Measurements from ENCODE around the gene RAD51AP1.

Gene RAD51AP1

DNA sequence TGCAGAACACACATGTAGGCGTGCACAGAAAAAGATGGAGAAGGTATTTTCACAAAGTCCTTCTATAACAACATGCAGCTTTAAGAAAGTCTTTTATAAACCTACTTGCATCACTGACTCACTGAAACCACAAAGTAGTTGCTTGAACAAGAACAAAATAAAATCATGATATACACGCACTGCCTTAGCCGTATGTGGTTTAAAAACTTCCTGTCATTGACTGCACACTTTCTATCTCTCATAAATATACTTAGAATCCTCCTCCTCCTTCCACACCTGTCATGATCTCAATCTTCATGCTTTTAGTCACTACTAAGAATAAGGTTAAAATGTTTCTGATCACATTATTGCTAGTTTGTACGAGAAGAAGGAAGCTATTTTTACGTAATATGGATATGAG lies 31.8 kb upstream of the RAD51AP1 start:
- TF ChIP-seq, protein P1, sequence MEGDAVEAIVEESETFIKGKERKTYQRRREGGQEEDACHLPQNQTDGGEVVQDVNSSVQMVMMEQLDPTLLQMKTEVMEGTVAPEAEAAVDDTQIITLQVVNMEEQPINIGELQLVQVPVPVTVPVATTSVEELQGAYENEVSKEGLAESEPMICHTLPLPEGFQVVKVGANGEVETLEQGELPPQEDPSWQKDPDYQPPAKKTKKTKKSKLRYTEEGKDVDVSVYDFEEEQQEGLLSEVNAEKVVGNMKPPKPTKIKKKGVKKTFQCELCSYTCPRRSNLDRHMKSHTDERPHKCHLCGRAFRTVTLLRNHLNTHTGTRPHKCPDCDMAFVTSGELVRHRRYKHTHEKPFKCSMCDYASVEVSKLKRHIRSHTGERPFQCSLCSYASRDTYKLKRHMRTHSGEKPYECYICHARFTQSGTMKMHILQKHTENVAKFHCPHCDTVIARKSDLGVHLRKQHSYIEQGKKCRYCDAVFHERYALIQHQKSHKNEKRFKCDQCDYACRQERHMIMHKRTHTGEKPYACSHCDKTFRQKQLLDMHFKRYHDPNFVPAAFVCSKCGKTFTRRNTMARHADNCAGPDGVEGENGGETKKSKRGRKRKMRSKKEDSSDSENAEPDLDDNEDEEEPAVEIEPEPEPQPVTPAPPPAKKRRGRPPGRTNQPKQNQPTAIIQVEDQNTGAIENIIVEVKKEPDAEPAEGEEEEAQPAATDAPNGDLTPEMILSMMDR (IDR thresholded peaks at IDR 0.05) = no peak

DNA sequence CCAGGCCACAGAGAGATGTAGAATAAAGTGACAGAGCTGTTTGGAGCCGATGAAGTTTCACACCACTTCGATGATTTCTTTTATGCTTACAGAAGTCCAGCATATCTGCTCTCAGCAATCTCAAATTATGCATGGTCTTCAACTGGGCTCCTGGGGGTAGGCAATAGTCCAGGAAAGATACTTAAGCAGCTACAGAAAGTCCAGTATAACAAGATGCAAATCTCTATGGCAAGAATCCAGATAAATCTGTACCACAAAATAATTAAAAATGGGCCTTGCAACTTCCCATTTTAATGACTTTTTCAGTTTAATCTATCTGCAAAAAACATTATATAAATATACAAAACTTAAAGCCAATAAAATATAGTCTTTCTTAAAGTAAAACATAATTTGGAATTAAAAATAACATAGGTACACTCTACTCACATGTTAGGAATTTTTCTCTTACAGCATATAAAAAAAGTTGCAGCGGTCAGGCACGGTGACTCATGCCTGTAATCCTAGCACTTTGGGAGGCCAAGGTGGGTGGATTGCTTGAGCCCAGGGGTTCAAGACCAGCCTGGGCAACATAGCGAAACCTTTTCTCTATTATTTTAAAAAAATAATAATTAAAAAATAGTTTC lies 20.5 kb upstream of the RAD51AP1 start:
- TF ChIP-seq, protein P1 (IDR thresholded peaks at IDR 0.05) = no peak

DNA sequence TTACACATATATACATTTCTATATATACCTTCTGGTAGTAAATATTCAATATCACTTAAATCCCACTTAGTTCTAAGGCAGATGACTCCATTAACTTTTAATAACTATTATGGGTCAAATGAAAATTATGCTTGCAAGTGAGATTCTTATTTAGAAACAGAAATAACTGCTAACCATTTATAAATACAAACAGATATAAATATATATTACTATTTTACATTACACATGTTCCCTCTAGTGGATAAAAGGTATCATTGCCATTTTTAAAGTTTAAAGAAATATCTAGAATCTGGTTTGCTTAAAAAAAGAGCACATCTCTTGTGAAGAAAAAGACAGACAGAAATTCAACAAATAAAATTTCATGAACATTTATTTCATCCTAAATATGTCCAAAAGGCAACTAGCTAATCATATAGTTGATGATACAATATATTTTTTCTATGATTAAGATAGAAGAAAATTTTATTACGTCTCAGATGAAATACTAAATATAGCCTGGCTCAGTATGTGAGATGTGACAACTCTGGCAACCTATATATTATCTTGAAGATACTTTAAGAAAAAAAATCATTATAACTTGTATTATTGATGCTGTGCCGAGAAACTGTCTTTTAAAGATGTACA lies 11.7 kb upstream of the RAD51AP1 start:
- TF ChIP-seq, protein P1 (IDR thresholded peaks at IDR 0.05) = peak; percentile 55

DNA sequence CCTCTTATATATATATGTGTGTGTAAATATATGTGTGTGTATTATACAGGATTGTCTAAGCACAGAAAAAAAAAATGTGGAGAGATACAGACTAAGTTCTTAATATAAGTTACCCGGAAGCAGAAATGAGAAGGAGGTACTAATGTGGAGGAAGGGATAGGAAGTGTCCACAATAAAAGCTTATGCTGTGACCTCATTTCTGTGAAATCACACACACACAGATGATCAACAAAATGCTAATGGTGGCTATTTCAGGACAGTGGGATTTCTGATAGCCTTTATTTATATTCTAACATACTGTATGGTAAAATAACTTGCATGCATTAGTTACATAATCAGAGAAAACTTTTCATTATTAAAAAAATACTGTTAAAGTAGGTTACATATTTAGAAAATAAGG lies 8.5 kb upstream of the RAD51AP1 start:
- TF ChIP-seq, protein P1 (IDR thresholded peaks at IDR 0.05) = no peak

DNA sequence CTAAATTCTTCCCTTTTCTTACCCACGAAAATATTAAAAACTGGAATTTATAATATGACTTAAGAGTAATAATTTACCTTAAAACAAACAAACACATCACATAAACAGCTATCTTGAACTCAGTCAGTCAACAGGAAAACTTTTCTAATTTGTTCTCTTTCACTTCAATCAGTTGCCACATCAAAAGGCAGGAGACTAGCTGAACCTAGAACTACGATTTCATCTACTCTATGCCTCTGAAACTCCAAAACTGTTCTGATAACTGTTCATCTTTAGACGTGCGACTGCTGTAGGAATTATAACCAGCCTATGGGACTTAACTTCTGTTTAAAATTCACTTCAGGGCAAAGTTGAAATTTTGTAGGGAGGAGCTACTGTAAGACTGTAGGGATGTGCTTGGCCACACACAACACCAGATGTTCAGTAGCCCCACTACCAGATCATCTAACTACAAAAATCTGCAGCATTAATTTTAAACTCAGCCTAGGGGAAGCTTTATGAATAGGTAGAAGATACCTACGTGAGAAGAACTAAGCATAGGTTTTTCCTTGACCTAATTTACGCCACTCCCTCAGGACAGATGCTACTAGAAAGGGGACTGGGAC lies 7.6 kb upstream of the RAD51AP1 start:
- TF ChIP-seq, protein P1 (IDR thresholded peaks at IDR 0.05) = no peak

GRCh38 chr12:4535092-4535491 lies 3.6 kb upstream of the RAD51AP1 start:
- TF ChIP-seq, protein P1 (IDR thresholded peaks at IDR 0.05) = no peak

- TF ChIP-seq, protein P1 (IDR thresholded peaks at IDR 0.05) = no peak
Measured at GRCh38 chr12:4535871-4536270, 2.8 kb upstream of the RAD51AP1 start.

Measured in LNCAP (cell line).